ENCODE results near the gene CYLD.

The CYLD gene

DNA sequence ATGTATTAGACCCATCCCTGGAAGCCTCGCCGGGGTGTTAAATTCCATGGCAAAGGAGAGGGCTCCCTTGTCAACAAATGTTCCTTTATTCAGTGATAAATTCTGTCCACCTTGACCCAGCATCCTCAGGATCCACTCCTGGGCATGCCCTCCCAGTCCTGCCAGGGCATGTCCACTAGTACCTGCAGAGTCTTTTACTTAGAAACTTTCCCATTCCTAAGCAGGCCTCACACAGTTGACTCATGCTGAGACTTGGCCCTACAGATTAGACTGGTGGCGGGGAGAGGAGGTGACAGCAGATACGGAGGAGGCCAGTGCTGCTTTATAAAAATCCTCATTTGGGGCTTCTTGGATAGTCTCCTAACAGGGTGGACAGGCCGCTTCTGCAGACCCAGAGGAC is 88.8 kb downstream of the CYLD start:
- TF ChIP-seq, protein P1, sequence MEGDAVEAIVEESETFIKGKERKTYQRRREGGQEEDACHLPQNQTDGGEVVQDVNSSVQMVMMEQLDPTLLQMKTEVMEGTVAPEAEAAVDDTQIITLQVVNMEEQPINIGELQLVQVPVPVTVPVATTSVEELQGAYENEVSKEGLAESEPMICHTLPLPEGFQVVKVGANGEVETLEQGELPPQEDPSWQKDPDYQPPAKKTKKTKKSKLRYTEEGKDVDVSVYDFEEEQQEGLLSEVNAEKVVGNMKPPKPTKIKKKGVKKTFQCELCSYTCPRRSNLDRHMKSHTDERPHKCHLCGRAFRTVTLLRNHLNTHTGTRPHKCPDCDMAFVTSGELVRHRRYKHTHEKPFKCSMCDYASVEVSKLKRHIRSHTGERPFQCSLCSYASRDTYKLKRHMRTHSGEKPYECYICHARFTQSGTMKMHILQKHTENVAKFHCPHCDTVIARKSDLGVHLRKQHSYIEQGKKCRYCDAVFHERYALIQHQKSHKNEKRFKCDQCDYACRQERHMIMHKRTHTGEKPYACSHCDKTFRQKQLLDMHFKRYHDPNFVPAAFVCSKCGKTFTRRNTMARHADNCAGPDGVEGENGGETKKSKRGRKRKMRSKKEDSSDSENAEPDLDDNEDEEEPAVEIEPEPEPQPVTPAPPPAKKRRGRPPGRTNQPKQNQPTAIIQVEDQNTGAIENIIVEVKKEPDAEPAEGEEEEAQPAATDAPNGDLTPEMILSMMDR (IDR thresholded peaks at IDR 0.05; ENCODE audit: control insufficient read depth, insufficient read depth, low read depth, low read length, missing control alignments): no peak
- no peak overlapping the region for H3K4me3 ChIP-seq (ENCODE audit: control insufficient read depth, low read depth, low read length)
- DNase-seq (ENCODE audit: low read depth): no peak

DNA sequence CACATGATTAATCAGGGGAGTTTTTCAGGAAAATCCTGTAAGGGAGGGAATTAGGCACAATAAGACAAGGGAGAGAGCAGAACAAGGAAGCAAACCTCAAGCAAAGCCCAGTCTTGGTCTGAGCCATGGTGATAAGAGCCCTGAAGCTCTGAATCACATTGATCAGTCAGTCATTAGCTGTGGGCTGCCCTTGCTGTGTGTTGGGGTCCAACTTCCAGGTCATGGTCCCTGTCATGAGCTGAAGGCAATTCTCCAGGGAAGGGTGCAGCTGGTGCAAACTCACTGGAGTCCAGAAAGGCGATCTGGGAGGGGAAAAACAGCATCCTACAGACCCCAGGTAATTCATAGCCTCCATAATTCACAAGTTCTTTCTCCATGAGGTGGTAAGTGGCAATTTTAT is 89.9 kb downstream of the CYLD start:
- TF ChIP-seq, protein P1 (IDR thresholded peaks at IDR 0.05; ENCODE audit: control insufficient read depth, insufficient read depth, low read depth, low read length, missing control alignments): no peak
- no peak for DNase-seq (ENCODE audit: low read depth)
- no peak overlapping the region for H3K4me3 ChIP-seq (ENCODE audit: control insufficient read depth, low read depth, low read length)

DNA sequence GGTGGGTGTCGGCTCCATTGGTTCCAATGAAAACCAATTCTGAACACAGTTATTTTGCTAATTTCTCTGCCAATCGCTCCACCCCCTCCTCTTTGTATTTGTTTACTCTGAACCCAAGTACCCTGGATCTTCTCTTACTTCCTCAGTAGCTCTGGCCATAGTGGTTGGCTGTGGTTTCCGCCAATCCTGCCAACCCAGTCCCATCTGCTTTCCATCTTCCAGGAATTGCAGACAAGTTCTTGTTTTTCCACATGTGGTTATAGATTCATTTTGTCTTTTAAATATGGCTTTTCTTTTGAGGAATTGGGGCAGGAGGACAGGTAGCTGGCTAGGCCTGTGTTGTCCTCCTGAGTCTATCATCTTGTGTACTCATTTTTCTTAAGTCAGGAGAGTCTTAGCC is 92.0 kb downstream of the CYLD start:
- TF ChIP-seq, protein P1 (IDR thresholded peaks at IDR 0.05; ENCODE audit: control insufficient read depth, insufficient read depth, low read depth, low read length, missing control alignments): no peak
- no peak overlapping the region for H3K4me3 ChIP-seq (ENCODE audit: control insufficient read depth, low read depth, low read length)
- DNase-seq (ENCODE audit: low read depth): no peak

DNA sequence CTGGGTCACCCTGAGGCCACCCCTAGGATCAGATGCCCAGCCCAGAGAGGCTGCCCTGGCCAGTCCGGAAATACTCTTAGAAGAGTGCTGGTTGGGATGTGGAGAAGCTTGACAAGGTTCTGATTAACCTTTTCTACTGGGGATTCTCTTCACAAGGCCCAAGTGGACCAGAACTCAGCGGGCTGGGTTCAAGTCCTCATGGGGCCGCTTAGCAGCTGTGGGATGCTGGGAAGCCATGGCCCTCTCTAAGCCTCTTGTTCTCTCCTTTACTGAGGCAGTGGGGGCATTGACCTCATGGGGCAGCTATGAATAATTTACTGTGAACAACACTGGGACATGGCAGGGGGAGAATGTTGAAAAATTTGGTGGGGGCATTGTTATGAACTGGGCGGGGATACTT is 92.8 kb downstream of the CYLD start:
- H3K4me3 ChIP-seq (ENCODE audit: control insufficient read depth, low read depth, low read length): no peak overlapping the region
- TF ChIP-seq, protein P1 (IDR thresholded peaks at IDR 0.05; ENCODE audit: control insufficient read depth, insufficient read depth, low read depth, low read length, missing control alignments): no peak
- DNase-seq (ENCODE audit: low read depth): no peak

DNA sequence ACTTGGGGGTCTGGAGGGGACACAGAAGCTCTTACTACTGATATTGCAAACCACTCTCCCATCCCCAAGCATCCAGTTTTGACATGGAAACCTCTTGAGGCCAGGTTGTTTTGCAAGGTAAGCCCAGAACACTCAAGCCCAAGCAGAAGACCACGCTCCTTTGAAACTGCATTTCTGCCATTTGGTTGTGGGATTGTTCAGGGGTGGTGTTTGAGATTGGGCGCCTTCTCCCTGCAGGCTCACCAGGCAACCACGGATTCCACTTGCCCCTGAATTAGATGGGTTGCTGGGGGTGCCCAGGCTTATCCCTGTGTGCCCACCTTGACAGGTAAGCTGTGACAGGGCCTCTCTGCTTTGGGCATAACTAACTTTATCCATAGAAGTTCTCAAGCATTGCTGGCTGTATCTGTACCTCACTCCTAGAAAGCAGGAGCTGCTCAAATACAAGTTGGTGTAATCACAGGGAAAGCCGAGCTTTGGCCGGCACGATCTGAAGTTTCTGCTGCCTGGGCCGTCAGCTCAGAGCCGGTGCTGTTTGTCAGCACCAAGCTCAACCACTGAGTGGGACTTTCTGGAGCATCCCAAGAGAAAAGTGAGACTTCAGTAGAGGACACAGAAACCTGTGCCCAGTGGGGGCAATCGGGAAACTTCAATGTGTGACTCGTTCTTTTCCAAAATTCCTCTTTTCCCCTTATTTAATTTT is 93.6 kb downstream of the CYLD start:
- no peak for DNase-seq (ENCODE audit: low read depth)
- TF ChIP-seq, protein P1 (IDR thresholded peaks at IDR 0.05; ENCODE audit: control insufficient read depth, insufficient read depth, low read depth, low read length, missing control alignments): no peak

DNA sequence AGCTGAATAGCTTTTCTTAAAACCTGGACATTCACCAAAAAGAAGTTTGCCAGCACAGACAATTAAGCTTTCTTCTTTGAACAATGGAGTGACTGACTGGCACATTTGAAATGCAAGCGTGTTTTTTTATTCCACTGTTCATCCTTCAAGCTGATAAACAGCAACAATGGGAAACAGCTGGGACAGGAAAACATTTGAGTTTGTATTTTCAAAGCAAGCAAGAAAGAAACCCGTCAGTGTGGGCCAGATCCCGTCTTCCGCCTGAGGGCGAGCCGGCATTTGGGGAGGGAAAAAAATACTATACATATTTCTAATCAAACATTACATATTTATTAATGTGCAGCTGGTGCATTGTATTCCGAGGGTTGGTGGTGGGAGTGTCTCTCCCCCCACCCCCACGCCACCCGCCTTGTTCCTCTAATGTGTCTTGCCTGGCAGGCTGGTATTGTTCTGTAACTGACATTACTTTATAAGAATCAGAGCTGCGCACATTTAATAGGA is 94.3 kb downstream of the CYLD start:
- TF ChIP-seq, protein P1 (IDR thresholded peaks at IDR 0.05; ENCODE audit: control insufficient read depth, insufficient read depth, low read depth, low read length, missing control alignments): no peak
- H3K4me3 ChIP-seq (ENCODE audit: control insufficient read depth, low read depth, low read length): no peak overlapping the region
- DNase-seq (ENCODE audit: low read depth): no peak

More for the DNA sequence above, 93.6 kb downstream of the CYLD start:
- H3K4me3 ChIP-seq (ENCODE audit: control insufficient read depth, low read depth, low read length): no peak overlapping the region
